ENCODE data around the gene ILF2.
"Not testable (repeated sequence)": the region's sequence is repeated elsewhere in the genome, so short reads cannot be mapped to it uniquely, and the experiment has no call there.

Gene ILF2

DNA sequence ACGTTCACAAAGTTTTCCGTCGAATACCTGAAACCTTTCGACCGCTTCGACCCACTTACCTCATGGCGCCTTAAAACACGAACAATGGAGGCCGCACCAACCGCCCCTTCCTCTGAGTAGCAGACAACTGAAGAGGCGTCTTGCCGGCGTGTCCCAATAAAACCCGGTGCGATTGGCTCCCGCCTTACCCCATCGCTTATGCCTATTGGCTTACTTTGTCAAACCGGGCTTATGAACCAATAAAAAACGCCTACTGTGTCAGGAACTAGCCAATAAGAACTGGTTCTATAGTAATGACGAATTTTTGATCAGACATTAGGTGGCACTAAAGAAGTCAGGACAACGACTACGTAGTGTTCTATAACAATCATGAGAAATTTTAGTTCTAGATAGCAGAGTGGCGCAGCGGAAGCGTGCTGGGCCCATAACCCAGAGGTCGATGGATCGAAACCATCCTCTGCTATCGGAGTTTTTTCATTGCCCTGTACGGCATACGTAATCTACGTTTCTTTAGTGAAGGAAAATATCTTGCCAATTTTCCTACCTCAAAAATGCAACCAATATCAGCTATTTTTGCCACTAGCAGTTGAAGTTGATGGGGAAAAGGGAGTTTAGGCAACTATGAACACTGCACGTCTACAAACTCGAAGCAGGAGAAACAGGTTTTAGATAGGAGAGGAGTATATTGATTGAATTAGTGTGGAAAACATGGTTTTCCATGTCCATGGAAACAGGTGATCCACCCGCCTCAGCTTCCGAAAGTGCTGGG, at the start of gene ILF2:
TSS of gene ILF2 (minus strand) at position 135 of the 769 bp plus-strand sequence. CDS start at position 64, 71 bp downstream.
- peak; percentile 95 for DNase-seq (ENCODE audit: low read depth)

DNA sequence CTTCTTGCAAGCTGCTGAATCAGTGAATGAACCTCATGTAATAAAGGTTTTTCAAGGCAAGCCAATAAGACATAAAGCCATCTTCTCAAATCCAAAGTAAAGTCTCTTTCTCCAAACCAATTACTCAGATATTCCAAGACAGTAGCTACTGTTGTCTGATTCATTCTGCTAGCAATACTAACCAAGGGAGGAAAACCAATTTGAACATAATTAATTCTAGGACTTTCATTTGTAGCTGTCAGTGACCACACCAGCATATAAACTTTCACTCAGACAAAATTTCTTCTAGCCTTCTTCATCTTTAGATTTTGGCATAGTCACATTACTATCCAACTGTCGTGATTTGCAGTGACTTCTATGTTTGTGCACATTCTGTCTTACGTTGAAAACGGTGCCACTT, 46.5 kb upstream of the ILF2 start:
- DNase-seq (ENCODE audit: low read depth), result no peak

DNA sequence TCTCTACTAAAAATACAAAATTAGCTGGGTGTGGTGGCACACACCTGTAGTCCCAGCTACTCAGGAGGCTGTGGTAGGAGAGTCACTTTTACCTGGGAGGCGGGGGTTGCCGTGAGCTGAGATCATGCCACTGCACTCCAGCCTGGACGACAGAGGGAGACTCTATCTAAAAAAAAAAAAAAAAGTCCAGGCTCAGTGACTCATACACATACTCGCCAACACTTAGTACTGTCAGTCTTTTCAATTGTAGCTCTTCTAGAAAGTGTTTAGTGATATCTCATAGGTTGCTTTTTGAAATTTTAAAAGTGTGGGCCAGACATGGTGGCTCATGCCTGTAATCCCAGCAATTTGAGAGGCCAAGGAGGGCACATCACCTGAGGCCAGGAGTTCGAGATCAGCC, 45.4 kb upstream of the ILF2 start:
- DNase-seq (ENCODE audit: low read depth), result not testable (repeated sequence)

DNA sequence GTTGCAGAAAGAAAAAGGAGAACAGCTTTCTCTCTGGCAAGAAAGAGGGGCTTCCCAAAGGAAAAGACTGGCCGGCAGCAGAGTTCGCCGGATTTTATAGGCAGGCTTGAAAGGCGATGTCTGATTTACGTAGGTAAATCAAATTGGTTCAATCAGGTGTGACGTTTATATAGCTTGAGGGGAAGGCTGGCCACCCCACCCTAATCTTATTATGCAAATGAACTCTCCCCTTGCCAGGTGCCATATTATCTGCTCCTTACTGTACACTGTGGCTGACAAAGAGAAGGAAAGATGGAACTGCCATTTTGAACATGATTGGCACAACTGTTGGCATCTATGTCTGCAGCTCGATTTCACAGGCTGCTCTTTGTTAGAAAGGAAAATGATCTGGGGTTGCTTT, 40.2 kb upstream of the ILF2 start:
- DNase-seq (ENCODE audit: low read depth), result no peak

DNA sequence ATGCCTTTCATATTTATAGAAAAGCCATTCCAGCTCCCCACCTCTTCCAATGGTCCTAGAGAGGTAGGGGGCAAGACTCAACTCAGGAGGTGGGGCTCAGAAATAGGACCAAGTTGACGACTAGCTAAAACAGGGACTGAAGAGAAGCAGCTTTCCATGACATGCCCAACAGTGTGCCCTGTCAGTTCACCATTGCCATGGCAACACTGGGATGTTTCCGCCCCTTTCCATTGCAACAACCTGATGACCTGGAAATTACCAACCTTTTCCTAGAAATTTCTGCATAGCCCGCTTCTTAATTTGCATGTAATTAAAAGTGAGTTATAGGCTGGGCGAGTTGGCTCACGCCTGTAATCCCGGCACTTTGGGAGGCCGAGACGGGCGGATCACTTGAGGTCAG, 34.7 kb upstream of the ILF2 start:
- DNase-seq (ENCODE audit: low read depth), result no peak

DNA sequence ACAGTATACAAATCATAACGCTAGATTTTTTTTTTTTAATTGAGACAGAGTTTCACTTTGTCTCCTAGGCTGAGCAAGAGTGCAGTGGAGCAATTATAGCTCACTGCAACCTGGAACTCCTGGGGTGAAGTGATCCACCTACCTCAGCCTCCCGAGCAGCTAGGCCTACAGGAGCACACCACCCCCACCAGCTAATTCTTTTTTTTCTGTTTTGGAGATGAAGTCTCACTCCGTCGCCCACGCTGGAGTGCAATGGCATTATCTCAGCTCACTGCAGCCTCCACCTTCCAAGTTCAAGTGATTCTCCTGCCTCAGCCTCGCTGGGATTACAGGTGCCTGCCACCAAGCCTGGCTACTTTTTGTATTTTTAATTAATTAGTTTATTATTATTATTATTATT, 29.0 kb upstream of the ILF2 start:
- DNase-seq (ENCODE audit: low read depth), result no peak

DNA sequence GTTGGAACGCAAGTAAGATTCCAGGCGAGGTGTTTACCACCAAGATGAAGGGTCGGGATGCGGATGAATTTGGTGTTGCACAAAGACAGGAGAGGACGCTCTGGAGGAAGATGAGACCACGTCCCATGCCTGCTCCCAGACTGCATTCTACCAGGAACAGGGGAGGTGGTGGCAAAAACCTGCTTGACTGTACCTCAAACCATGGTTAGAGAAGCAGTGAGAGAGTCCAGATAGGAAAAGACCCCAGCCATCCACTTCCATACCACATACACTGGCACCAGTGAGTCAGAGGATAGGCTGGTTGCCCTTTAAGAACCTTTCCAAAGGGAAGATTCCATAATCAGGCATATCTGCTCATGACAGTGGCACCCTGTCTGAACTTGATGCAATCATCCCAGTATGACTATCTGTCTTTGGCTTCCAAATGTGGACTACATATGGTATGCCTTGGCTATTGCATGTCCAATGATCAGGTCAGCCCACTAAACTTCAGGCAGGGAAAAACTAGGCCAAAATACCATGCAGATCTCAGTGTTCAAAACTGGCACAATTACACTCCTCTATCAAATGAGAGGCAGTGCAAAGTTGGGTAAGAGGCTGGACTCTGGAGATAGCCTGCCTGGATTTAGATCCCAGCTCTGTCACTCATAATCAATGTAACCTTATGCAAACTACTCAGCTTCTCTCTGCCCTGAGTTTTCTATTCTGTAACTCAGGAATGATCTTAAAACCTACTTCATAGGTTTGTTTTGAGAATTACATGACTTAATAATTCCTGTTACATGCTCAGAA, 28.3 kb upstream of the ILF2 start:
- no peak for DNase-seq (ENCODE audit: low read depth)

DNA sequence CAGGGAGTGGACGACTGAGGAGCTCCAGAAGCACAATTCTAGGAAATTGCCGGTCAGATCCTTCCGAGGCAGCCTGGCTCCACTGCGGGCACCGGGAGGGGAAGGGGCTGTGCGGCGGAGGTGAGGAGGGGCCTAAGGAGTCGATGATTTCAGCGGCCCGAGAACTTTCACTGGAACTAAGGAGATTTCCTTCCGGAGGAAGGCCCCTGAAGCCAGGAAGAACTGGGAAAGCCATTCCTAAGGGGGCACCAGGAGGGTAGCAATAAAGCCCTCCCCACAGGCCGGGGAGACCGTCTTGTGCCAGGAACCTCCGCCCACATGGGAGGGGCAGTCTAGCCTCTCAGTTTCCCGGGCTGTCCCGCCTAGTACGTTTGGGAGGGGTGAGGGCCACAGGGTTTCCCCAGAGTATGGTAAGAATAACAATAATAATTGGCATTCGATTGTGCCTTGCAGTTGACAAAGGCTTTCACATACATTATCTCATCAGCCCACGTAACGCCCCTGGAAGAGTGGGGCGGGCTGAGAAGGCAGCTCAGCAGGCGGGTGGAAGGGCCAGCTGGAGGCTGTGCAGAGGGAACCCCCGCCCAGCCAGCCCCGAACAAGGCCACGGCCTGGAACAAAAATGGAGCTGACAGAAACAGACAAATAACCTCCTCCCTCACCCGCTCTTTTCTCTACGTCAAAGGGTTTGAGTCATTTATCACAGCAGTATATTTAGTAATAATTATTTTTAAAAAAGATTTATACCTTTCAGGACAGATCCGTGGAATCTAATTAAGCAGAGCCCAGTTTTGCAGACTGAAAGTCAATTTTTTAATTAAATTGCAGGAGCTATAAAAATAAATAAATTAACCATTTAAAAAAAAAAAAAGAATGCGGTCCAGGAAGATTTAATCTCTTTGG, 27.5 kb upstream of the ILF2 start:
- DNase-seq (ENCODE audit: low read depth), result no peak

DNA sequence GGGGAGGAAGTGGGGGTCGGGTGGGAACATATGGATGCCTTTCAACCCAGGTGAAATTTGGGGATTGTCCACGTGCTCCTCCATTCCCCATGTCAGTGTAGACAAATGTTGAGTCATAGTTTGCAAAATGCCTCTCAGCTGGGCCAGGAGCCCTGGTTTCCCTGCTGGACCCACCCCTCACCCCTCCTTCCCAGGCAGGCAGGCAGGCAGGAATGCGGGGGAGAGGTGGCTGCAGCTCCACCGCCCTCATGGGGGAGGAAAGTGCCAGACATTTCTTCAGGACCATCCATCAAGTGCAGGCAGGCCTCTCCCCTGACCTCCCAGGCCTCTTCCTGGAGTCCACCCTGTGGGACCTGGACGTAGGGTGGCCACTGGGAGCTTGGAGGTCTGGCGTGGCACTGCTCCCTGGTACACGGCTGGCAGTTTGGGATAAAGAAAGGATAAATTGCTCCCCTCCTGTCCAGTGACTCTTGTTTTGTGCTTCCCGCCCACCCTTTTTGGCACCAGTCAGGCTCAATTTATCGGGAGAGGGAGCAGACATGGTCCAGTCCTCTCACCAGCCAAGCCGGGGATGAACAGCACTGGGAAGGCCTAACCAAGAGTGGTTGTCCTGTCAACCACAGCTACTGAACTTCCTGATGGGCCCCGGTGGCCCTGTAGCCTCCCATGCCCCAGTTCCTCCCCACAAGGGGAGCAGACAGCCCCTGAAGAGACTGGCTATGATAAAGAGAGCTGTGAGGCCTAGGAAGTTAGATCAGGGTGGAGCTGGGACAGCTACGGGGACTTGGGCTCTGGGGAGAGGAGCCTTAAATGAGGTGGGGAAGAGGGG, 26.6 kb upstream of the ILF2 start:
- DNase-seq (ENCODE audit: low read depth), result no peak

DNA sequence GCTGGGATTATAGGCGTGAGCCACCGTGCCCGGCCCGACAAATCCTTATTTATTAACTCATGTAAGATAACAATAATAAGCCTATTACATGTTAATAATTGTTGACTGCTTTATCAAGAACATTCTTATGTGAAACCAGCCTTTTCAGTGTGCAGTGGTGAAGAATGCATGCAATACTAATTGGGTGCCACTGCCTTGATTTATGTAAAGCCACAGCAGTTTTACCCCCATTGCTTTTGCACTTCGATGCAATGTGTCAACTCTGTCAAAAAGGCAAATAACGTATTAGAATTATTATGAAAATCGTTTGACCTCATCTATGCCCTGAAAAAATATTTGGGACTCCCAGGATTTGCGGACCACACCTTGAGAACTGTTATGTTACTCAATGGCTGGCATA, 25.9 kb upstream of the ILF2 start:
- DNase-seq (ENCODE audit: low read depth), result no peak

DNA sequence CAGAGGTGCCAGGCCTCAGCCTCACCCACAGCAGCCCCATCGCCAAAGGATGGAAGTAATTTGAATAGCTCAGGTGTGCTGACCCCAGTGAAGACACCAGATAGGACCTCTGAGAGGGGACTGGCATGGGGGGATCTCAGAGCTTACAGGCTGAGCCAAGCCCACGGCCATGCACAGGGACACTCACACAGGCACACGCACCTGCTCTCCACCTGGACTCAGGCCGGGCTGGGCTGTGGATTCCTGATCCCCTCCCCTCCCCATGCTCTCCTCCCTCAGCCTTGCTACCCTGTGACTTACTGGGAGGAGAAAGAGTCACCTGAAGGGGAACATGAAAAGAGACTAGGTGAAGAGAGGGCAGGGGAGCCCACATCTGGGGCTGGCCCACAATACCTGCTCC, 22.7 kb upstream of the ILF2 start:
- DNase-seq (ENCODE audit: low read depth), result no peak

DNA sequence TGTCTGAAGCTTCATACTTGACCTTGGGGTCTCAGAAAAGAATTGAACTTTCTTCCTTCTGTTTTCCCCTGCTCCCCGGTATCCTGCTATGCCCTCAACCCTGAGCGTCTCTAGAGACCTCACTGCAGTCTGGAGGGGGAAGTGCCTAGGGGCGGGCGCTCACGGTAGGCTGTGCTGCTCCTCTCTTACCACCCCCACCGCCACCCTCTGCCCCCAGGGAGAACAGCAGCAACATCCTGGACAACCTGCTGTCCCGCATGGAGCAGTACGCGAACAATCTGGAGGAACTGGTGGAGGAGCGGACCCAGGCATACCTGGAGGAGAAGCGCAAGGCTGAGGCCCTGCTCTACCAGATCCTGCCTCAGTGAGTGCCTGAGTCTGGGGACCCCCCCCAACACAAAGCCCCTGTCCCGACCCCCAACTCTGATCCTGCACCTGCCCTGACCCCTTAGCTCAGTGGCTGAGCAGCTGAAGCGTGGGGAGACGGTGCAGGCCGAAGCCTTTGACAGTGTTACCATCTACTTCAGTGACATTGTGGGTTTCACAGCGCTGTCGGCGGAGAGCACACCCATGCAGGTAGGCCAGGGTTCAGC, 18.0 kb upstream of the ILF2 start:
- no peak for DNase-seq (ENCODE audit: low read depth)

DNA sequence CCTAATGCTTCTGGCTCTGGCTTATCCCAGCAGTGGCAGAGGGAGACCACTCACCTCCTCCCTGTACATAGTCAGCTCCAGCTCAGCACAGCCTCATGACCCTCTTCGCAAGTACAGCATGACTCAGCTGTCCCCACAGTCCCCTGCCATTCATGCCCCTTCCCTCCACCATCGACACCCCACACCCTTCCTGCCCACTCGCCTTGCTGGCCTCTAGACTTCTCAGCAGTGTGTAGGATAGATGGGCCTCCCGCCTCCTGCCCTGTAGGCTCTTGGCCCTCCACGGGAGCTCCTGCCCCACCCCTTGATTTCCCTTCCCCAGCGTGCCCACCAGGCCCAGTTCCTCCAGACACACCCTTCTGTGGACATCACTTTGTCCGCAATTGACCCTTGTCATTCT, 17.5 kb upstream of the ILF2 start:
- DNase-seq (ENCODE audit: low read depth), result no peak

DNA sequence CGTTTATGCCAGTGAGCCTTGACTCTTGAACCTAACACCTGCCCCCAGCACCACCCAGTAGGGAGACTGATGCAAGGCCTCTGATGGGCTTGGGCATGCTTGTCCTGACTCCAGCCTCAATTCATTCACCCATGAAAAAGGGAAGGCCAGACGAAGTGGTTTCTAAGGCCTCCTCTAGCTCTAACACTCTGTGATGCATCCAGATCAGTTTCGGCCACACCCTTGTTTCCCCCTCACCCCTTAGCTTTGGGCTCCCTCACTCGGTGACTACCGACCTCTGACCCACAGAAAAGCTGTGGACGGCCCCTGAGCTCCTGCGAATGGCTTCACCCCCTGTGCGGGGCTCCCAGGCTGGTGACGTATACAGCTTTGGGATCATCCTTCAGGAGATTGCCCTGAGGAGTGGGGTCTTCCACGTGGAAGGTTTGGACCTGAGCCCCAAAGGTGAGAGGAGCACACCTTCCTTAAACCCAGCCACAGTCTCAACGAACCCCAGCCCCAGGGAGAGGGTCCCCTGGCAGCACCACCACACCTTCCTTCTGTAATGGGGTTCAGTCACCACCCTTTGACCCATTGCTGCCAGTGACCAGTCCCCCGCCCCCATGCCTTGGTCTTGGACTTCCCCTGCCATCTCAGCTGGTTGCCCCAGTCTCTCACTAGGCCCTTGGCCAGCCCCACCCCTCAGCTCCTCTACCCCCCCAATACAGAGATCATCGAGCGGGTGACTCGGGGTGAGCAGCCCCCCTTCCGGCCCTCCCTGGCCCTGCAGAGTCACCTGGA, 16.7 kb upstream of the ILF2 start:
- no peak for DNase-seq (ENCODE audit: low read depth)

DNA sequence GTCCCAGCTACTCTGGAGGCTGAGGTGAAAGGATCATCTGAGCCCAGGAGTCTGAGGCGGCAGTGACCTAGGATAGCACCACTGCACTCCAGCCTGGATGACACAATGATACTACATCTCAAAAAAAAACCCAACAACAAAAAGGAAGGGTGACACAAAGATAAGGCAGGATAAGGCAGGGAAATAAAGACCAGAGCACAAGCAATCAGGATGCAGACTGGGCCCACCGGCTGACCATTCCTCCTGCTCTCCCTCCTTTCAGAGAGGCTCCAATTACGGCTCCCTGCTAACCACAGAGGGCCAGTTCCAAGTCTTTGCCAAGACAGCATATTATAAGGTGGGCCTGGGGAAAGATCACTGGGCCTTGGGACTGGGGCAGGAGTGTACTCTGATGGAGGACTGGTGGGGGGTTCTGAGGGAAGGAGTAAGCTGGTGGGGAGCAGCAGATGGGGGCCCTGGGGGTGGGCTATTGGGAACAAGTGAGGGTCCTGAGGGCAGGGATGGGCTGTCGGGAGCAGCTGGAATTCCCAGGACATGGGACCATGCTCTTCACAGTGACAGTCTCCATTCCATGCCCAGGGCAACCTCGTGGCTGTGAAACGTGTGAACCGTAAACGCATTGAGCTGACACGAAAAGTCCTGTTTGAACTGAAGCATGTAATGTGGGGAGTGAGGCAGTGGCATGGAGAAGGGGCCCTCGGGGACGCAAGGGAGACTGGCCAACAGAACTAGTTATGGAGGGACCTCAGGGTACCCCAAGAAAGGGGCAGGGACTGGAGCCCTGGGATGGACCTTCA, 14.9 kb upstream of the ILF2 start:
- no peak for DNase-seq (ENCODE audit: low read depth)

DNA sequence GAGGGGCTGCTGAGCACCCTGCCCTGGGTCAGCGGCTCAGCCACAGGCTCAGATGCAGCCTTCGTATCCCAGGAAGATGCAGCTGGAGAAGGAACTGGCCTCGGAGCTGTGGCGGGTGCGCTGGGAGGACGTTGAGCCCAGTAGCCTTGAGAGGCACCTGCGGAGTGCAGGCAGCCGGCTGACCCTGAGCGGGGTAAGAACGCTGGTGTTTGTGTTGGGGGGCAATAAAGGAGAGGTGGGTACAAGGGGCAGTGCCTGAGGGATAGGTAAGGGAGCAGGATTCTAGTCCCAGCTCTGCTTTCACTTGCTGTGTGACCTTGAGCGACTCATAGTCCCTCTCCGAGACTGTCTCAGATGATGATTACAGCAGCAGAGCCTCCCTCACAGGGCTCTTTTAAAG, 14.1 kb upstream of the ILF2 start:
- no peak for DNase-seq (ENCODE audit: low read depth)

DNA sequence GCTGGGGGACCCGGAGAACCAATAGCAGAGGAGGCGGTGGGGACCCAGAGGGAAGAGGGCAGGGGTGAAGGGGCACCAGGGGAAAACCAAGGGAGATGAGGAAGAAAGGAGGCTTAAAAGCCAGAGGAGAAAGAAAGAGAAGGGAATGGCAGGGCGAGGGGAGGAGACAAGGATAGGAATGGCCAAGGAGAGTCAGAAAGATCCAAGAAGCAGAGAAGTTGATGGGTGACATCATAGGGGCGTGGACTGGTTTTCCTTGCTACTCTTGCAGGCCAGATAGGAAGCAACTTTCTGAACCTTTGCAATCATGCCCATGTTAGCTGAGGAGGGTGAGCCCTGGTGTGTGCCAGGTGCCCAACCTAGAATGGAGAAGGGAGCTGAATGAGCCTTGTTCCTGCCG, 13.1 kb upstream of the ILF2 start:
- DNase-seq (ENCODE audit: low read depth), result no peak

DNA sequence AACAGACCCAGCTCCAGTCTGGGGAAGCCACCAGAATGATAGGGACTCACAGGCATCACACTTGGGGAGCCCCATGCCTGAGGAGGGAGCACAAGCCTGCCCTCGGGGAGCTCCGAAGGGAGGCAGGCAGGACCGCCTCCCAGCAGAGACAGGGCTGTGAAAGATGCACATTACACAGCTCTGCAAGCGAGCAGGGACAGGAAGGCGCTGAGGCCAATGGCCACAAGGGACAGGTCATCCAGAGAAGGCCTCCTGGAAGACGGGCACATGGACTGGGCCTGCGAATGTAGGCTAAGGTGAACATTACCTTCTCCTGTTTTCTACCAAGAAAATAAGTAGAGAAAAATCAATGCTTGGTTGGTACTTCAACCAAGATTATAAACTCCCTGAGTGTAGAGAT, 11.9 kb upstream of the ILF2 start:
- no peak for DNase-seq (ENCODE audit: low read depth)

DNA sequence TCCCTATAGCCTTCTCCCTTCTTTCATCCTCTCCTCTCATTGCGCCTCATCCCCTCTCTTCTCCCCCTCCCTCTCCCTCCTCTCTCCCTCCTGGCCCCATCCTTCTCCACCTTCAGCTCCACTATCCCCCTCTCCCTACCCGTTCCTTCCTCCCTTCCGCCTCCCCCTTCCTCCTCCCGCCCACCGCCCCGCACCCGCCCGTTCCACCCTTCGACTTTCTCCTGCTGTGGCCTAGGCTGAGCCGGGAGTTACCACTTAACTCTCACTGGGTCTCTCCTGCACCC, 9.3 kb upstream of the ILF2 start:
- no peak for DNase-seq (ENCODE audit: low read depth)
